H1 (cell line): ENCODE measurements around the gene COL20A1. TPM values are rescaled to one million over a fixed set of nuclear protein-coding genes. Genes with fewer than 3 reads are reported as not detected.
A peak's percentile ranks its signal among the peaks of the same experiment; 100 is the strongest.

ENCODE experiments used
- ASH2L ChIP-seq: fragments of 200-600, 300-600 bp; sonication (generic); IDR thresholded peaks from one replicate; pipeline ENCODE4 v1.7.1; 2017; ENCODE audit warnings: low read length
- BACH1 ChIP-seq: IDR thresholded peaks from 2 replicates; pipeline ENCODE4 v1.6.1; 2012; ENCODE audit warnings: low read length, improper control_type of control experiment
- BCL11A ChIP-seq, 2 experiments: IDR thresholded peaks; one replicate each; pipeline ENCODE4 v1.6.1; 2011; ENCODE audit warnings: low read depth in 2 of 2, low read length in 2 of 2, mild to moderate bottlenecking in 2 of 2
- CHD2 ChIP-seq: IDR thresholded peaks from 2 replicates; pipeline ENCODE4 v1.6.1; 2012; ENCODE audit warnings: low read length, improper control_type of control experiment
- CREB1 ChIP-seq: IDR thresholded peaks from 2 replicates; pipeline ENCODE4 v1.6.1; 2012; ENCODE audit warnings: inconsistent platforms
- E2F6 ChIP-seq: IDR thresholded peaks from 2 replicates; pipeline ENCODE4 v1.6.1; 2012; ENCODE audit warnings: inconsistent platforms
- GABPA ChIP-seq: IDR thresholded peaks from 2 replicates; pipeline ENCODE4 v1.6.1; 2011; ENCODE audit warnings: mild to moderate bottlenecking, low read length, moderate library complexity, borderline replicate concordance; ENCODE audit not compliant: insufficient read depth
- HDAC6 ChIP-seq: IDR thresholded peaks from one replicate; pipeline ENCODE4 v1.7.1; 2012; ENCODE audit warnings: low read depth, mild to moderate bottlenecking, inconsistent platforms, low read length, moderate library complexity
- KDM4A ChIP-seq: IDR thresholded peaks from one replicate; pipeline ENCODE4 v1.7.1; 2012; ENCODE audit warnings: low read depth, mild to moderate bottlenecking, moderate library complexity, low read length, inconsistent platforms; ENCODE audit not compliant: severe bottlenecking
- NRF1 ChIP-seq: IDR thresholded peaks from 2 replicates; pipeline ENCODE4 v1.6.1; 2011; ENCODE audit warnings: mild to moderate bottlenecking, low read depth, low read length, improper control_type of control experiment
- PHF8 ChIP-seq: fragments of 200-600 bp; sonication (generic); conservative IDR thresholded peaks from 2 replicates; pipeline ENCODE4 v1.7.1; 2012; ENCODE audit warnings: low read depth, mild to moderate bottlenecking, inconsistent platforms, low read length, moderate library complexity
- POLR2AphosphoS5 ChIP-seq: IDR thresholded peaks from 2 replicates; pipeline ENCODE4 v1.6.1; 2011; ENCODE audit warnings: low read depth, low read length
- RAD21 ChIP-seq, 2 experiments: IDR thresholded peaks in 1 of 2; conservative IDR thresholded peaks in 1 of 2; 2 replicates each; pipeline ENCODE4 v1.6.1; 2011; ENCODE audit warnings: low read depth in 2 of 2, low read length in 2 of 2, improper control_type of control experiment in 1 of 2, inconsistent platforms in 1 of 2, mild to moderate bottlenecking in 1 of 2, moderate library complexity in 1 of 2
- RBBP5 ChIP-seq: IDR thresholded peaks from 2 replicates; pipeline ENCODE4 v1.7.1; 2012; ENCODE audit warnings: low read depth, mild to moderate bottlenecking, inconsistent platforms, low read length, moderate library complexity, borderline replicate concordance
- SIN3A ChIP-seq, 2 experiments: IDR thresholded peaks in 1 of 2; conservative IDR thresholded peaks in 1 of 2; 2 replicates each; pipeline ENCODE4 v1.6.1; 2011 to 2012; ENCODE audit warnings: low read length in 2 of 2, improper control_type of control experiment in 1 of 2, low read depth in 1 of 2, mild to moderate bottlenecking in 1 of 2
- SRF ChIP-seq: IDR thresholded peaks from 2 replicates; pipeline ENCODE4 v1.6.1; 2011; ENCODE audit warnings: mild to moderate bottlenecking, low read depth, low read length, moderate library complexity
- YY1 ChIP-seq: IDR thresholded peaks from 2 replicates; pipeline ENCODE4 v1.6.1; 2011; ENCODE audit warnings: low read depth, mild to moderate bottlenecking, low read length
- polyA plus RNA-seq, 7 experiments: library from polyadenylated mRNA; depleted of rRNA in 3 of 7; stranded (reverse) in 5 of 7; unstranded in 2 of 7; fragments of >200 nt in 5 of 7; fragments of 200-250 nt in 2 of 7; gene quantifications; 1 replicate in 5 of 7; 2 replicates in 1 of 7; 4 replicates in 1 of 7; pipeline versions ENCODE4 v1.2.1 to v1.2.3, GENCODE V29; 2011 to 2013; ENCODE audit warnings: missing spikeins in 2 of 7, mixed read lengths in 2 of 7
- total RNA-seq: library from RNA; stranded (reverse); fragmentation: NEBNext Ultra II Directional; extraction: Animal tissue kit (Norgen Biotek cat#: 25700); gene quantifications from 2 replicates; pipeline ENCODE4 v1.2.1, GENCODE V29; 2021

Gene COL20A1
- total and polyA plus RNA-seq, 2 of the 8 experiments (the other 6 are each of a cell fraction or from before 2014, with no cell fraction given): 0.19 to 0.21 TPM

DNA sequence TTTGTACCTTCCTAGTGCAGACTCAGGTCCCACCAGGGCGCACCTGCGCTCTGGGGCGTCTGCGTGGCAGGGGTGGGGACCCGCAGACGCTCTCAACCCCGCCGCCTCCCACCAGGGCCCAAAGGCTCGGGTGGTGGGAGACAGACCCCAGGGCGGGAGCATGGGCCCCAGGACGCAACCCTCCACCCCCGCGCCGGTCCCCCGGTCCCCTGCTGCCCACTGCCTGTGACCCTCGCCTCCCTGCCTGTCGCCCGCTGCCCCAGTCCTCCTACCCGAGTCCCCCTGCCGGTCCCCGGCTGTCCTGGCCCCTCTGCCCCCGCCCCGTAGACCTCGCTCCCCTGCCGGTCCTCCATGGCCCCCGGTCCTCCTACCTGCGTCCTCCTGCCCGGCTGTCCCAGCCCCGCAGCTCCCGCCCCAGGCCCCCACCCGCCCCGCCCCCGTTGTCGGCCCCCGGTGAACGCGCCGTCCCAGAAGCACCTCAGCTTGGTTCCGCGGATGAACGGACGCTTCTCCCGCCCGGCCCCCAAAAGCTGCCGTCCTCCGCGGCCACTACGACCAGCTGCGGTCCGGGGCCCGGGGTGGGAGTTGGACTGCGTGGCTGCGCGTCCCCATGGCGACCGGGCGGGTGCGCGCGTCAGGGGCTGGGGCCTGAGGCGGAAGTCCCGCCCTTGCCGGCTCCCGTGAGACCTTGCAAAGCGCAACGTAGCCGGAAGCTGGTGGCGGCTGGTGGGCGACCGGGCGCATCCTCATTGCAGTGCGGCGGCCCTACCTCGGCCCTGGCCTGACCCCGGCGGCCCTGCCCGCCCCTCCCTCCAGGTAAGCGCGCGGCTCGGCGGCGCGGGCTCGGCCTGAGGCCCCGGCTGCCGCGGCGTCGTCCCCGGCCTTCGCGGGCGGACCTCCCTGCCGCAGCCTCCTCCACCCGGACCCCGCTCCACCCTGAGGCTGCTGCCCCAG lies 20.6 kb upstream of the COL20A1 start, which contains the start of gene ARFGAP1 (continued):
- TF ChIP-seq SIN3A (conservative IDR thresholded peaks at IDR 0.05 in 1 of 2, IDR thresholded peaks at IDR 0.05 in 1 of 2; ENCODE audit: low read depth in 1 of 2, low read length in 2 of 2): peak; percentile 82 to 85; a peak in 3 of 4 replicates
- peak; percentile 43 for TF ChIP-seq KDM4A
- TF ChIP-seq PHF8: peak; percentile 73
- TF ChIP-seq ASH2L: no peak
- no peak for TF ChIP-seq NRF1
- no peak for TF ChIP-seq BCL11A (IDR thresholded peaks at IDR 0.05; ENCODE audit: low read depth in 2 of 2, low read length in 2 of 2)
- TF ChIP-seq POLR2AphosphoS5: peak; percentile 76
- TF ChIP-seq GABPA: peak; percentile 95
- peak; percentile 76 for TF ChIP-seq CHD2
- no peak for TF ChIP-seq HDAC6
- TF ChIP-seq SRF: no peak
- peak; percentile 83 for TF ChIP-seq CREB1
- no peak for TF ChIP-seq RAD21 (IDR thresholded peaks at IDR 0.05 in 1 of 2, conservative IDR thresholded peaks at IDR 0.05 in 1 of 2; ENCODE audit: low read depth in 2 of 2, low read length in 2 of 2)
- 0 out of 2 replicates have a peak, but pooled peaks have one; percentile 18 for TF ChIP-seq YY1
- TF ChIP-seq RBBP5: peak; percentile 64; the same call in 1 of the 2 replicates
- no peak for TF ChIP-seq E2F6
- no peak for TF ChIP-seq BACH1
